ENCODE data around the gene KIF2A. TPM values are rescaled to one million over a fixed set of nuclear protein-coding genes. Genes with fewer than 3 reads are reported as not detected.

KIF2A gene
- total RNA-seq, 5 donors from 2014 or later (not counting 1 experiment from before 2014, with no cell fraction given) = 99.8 to 122 (median 107) TPM

DNA sequence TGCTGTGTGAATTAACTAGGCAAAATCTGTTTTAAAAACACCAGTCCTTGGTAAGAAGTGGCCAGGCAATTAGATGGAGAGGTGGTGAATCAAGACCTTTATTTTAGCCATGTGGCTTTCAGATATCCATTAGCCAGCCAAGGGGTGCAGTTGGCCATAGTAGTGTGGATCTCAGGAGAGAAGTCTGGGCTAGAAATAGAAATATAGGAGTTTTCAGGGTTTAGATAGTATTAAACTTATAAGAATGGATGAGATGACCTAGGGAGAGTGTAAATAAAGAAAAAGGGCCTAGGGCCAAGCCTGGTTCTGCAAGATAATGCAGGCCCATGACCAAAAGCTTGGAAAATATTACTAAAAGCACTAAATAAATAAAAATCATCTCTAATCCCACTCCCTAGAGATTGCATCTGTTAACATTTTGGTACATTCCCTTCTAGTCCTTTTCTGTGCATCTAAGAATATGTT is 40.3 kb upstream of the KIF2A start:
- Histone ChIP-seq H3K36me3 (ENCODE audit: control insufficient read depth in 2 of 2, extremely low read depth in 1 of 2, insufficient read depth in 1 of 2, low read length in 1 of 2) (no peaks in the 10 kb centered on the region), H3K9me3 (no peaks in the 10 kb centered on the region), H3K27ac (ENCODE audit: low read length) (no peak overlapping the region), H3K4me3 (ENCODE audit: control insufficient read depth in 1 of 2, extremely low read depth in 1 of 2, low read length in 1 of 2) (no peak overlapping the region), H3K27me3 (replicated peaks in 1 of 2; ENCODE audit: control insufficient read depth in 2 of 2, extremely low read depth in 1 of 2, insufficient read depth in 2 of 2, low read length in 1 of 2) (no peaks in the 10 kb centered on the region), H3K4me1 (ENCODE audit: control insufficient read depth in 1 of 2, extremely low read depth in 1 of 2, insufficient read depth in 2 of 2, low read length in 2 of 2) (peaks cover 8 to 14% of the 10 kb centered on the region in 2 experiments)
- Mint-ChIP-seq H3K4me3 (no peak overlapping the region), H3K36me3 (no peaks in the 10 kb centered on the region), H3K27ac (no peak overlapping the region), H3K27me3 (no peaks in the 10 kb centered on the region), H3K9me3 (no peaks in the 10 kb centered on the region), H3K4me1 (peaks cover 25 to 45% (median 25%) of the 10 kb centered on the region in 3 donors)
- no peak for DNase-seq
- ATAC-seq (replicated peaks in 1 of 4) = no peak
- POLR2A ChIA-PET = no interaction called here
- CTCF ChIA-PET = no interaction called here

DNA sequence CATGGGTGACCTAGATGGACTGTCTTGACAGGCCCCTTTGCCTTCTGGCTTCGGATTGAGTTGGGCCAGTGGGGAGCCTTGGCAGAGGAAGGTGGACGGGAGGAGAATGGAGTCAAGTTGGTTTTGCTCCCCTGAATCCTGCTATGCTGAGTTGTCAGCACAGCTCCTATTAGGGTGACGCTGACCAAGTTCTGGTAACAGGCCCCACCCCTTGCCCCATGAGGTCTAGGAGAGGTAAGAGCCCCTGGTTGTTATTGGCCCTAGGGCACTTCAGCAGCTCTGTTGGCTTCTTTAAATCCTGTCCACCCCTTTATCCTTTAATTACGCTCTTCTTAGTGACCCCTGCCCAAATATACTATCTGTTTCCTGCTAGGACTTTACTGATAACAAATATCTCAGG is 39.4 kb upstream of the KIF2A start:
- H3K9me3 Mint-ChIP-seq = no peaks in the 10 kb centered on the region
- POLR2A ChIA-PET = no interaction called here
- no peaks in the 10 kb centered on the region for H3K36me3 Mint-ChIP-seq
- H3K27ac ChIP-seq (ENCODE audit: low read length) = no peak overlapping the region
- DNase-seq = no peak
- H3K4me1 ChIP-seq (ENCODE audit: control insufficient read depth in 1 of 2, extremely low read depth in 1 of 2, insufficient read depth in 2 of 2, low read length in 2 of 2) = peaks cover 2 to 7% of the 10 kb centered on the region in 2 experiments
- H3K4me3 ChIP-seq (ENCODE audit: control insufficient read depth in 1 of 2, extremely low read depth in 1 of 2, low read length in 1 of 2) = no peak overlapping the region
- no peak for ATAC-seq (replicated peaks in 1 of 4)
- no peaks in the 10 kb centered on the region for H3K27me3 ChIP-seq (replicated peaks in 1 of 2; ENCODE audit: control insufficient read depth in 2 of 2, extremely low read depth in 1 of 2, insufficient read depth in 2 of 2, low read length in 1 of 2)
- no peak overlapping the region for H3K27ac Mint-ChIP-seq
- H3K4me1 Mint-ChIP-seq = peaks cover 16 to 36% (median 16%) of the 10 kb centered on the region in 3 donors
- H3K4me3 Mint-ChIP-seq = no peak overlapping the region
- no peaks in the 10 kb centered on the region for H3K27me3 Mint-ChIP-seq
- 91% methylated on average over 3 of the region's 4 CpGs for WGBS (ENCODE audit: insufficient coverage)
- CTCF ChIA-PET = no interaction called here
- H3K36me3 ChIP-seq (ENCODE audit: control insufficient read depth in 2 of 2, extremely low read depth in 1 of 2, insufficient read depth in 1 of 2, low read length in 1 of 2) = no peaks in the 10 kb centered on the region
- H3K9me3 ChIP-seq = no peaks in the 10 kb centered on the region

GRCh38 chr5:62268234-62268633 is 37.8 kb upstream of the KIF2A start:
- Histone ChIP-seq H3K27ac (ENCODE audit: low read length) (no peak overlapping the region), H3K4me1 (ENCODE audit: control insufficient read depth in 1 of 2, extremely low read depth in 1 of 2, insufficient read depth in 2 of 2, low read length in 2 of 2) (peaks cover 0 to 7% of the 10 kb centered on the region in 2 experiments), H3K36me3 (ENCODE audit: control insufficient read depth in 2 of 2, extremely low read depth in 1 of 2, insufficient read depth in 1 of 2, low read length in 1 of 2) (no peaks in the 10 kb centered on the region), H3K4me3 (ENCODE audit: control insufficient read depth in 1 of 2, extremely low read depth in 1 of 2, low read length in 1 of 2) (no peak overlapping the region), H3K27me3 (replicated peaks in 1 of 2; ENCODE audit: control insufficient read depth in 2 of 2, extremely low read depth in 1 of 2, insufficient read depth in 2 of 2, low read length in 1 of 2) (no peaks in the 10 kb centered on the region), H3K9me3 (no peaks in the 10 kb centered on the region)
- ATAC-seq (replicated peaks in 1 of 4) (no peak), DNase-seq (no peak)
- CTCF ChIA-PET = no interaction called here
- no peaks in the 10 kb centered on the region for H3K36me3 Mint-ChIP-seq
- peaks cover 11 to 40% (median 14%) of the 10 kb centered on the region in 3 donors for H3K4me1 Mint-ChIP-seq
- H3K27me3 Mint-ChIP-seq = no peaks in the 10 kb centered on the region
- POLR2A ChIA-PET = no interaction called here
- H3K9me3 Mint-ChIP-seq = no peaks in the 10 kb centered on the region
- peak overlapping the region in 1 of 2 donors; percentile 8 for H3K27ac Mint-ChIP-seq
- H3K4me3 Mint-ChIP-seq = no peak overlapping the region
- no CpG with 5 or more reads among the region's 1 CpG for WGBS (ENCODE audit: insufficient coverage)

- Mint-ChIP-seq H3K36me3 (no peaks in the 10 kb centered on the region), H3K27me3 (no peaks in the 10 kb centered on the region), H3K4me1 (peaks cover 11 to 40% (median 14%) of the 10 kb centered on the region in 3 donors), H3K9me3 (no peaks in the 10 kb centered on the region), H3K4me3 (no peak overlapping the region), H3K27ac (peak overlapping the region in 1 of 2 donors; percentile 2)
- ChIA-PET CTCF (no interaction called here), POLR2A (no interaction called here)
- no peaks in the 10 kb centered on the region for H3K27me3 ChIP-seq (replicated peaks in 1 of 2; ENCODE audit: control insufficient read depth in 2 of 2, extremely low read depth in 1 of 2, insufficient read depth in 2 of 2, low read length in 1 of 2)
- H3K27ac ChIP-seq (ENCODE audit: low read length) = no peak overlapping the region
- H3K4me3 ChIP-seq (ENCODE audit: control insufficient read depth in 1 of 2, extremely low read depth in 1 of 2, low read length in 1 of 2) = no peak overlapping the region
- ATAC-seq (replicated peaks in 1 of 4) (peak; percentile 59 to 66 (median 62)), DNase-seq (peak in 1 of 35 experiments; percentile 25)
- H3K36me3 ChIP-seq (ENCODE audit: control insufficient read depth in 2 of 2, extremely low read depth in 1 of 2, insufficient read depth in 1 of 2, low read length in 1 of 2) = no peaks in the 10 kb centered on the region
- no peaks in the 10 kb centered on the region for H3K9me3 ChIP-seq
- no CpG with 5 or more reads among the region's 2 CpGs for WGBS (ENCODE audit: insufficient coverage)
- peaks cover 0 to 7% of the 10 kb centered on the region in 2 experiments for H3K4me1 ChIP-seq (ENCODE audit: control insufficient read depth in 1 of 2, extremely low read depth in 1 of 2, insufficient read depth in 2 of 2, low read length in 2 of 2)
Measured at GRCh38 chr5:62268792-62269191, 37.2 kb upstream of the KIF2A start.

DNA sequence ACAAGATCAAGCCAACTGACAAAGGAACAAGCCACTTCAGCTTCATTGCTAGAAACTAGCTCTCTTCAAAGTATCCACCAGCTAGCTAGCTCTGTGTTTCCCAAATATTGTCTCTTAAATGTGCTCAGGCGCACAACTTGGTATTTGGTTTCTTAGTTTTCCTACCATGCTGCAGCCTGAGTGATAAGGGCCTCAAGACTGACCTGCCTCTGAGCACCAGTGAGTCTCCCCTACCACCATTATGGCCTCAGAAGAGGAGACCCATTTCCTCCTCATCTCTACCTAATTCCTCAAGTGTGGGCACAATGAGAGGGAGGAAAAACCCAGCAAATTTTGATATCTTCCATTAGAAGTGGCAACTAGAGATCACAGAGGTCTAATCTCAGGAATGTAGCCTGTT is 34.6 kb upstream of the KIF2A start:
- Histone ChIP-seq H3K4me1 (ENCODE audit: control insufficient read depth in 1 of 2, extremely low read depth in 1 of 2, insufficient read depth in 2 of 2, low read length in 2 of 2) (peaks cover 0 to 7% of the 10 kb centered on the region in 2 experiments), H3K36me3 (ENCODE audit: control insufficient read depth in 2 of 2, extremely low read depth in 1 of 2, insufficient read depth in 1 of 2, low read length in 1 of 2) (no peaks in the 10 kb centered on the region), H3K27me3 (replicated peaks in 1 of 2; ENCODE audit: control insufficient read depth in 2 of 2, extremely low read depth in 1 of 2, insufficient read depth in 2 of 2, low read length in 1 of 2) (no peaks in the 10 kb centered on the region), H3K4me3 (ENCODE audit: control insufficient read depth in 1 of 2, extremely low read depth in 1 of 2, low read length in 1 of 2) (no peak overlapping the region), H3K9me3 (no peaks in the 10 kb centered on the region), H3K27ac (ENCODE audit: low read length) (no peak overlapping the region)
- CTCF ChIA-PET = no interaction called here
- Mint-ChIP-seq H3K4me1 (peaks cover 11 to 33% (median 12%) of the 10 kb centered on the region in 3 donors), H3K36me3 (no peaks in the 10 kb centered on the region), H3K27me3 (no peaks in the 10 kb centered on the region), H3K4me3 (no peak overlapping the region), H3K9me3 (no peaks in the 10 kb centered on the region), H3K27ac (no peak overlapping the region)
- ATAC-seq (replicated peaks in 1 of 4) (no peak), DNase-seq (no peak)
- no CpG with 5 or more reads among the region's 1 CpG for WGBS (ENCODE audit: insufficient coverage)
- POLR2A ChIA-PET = no interaction called here

DNA sequence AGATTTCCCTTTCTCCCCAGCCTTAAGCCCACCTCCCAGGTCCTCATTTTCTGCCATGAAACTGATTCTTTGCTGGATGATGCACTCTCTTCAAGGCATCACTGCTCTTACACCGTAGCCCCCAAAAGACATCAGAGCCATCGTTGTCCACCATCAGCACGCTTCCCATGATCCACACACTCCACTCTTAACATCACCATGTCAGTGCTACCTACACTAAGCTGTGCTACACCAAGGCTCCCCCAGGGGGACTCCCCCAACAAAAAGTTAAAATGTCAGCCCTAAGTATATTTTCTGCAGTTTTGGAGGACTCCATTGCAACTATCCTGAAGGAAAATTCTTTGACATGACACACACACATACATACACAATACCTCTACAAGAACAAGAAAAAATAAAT is 34.1 kb upstream of the KIF2A start:
- Mint-ChIP-seq H3K9me3 (no peaks in the 10 kb centered on the region), H3K27ac (peak overlapping the region in 1 of 2 donors; percentile 11), H3K4me3 (no peak overlapping the region), H3K4me1 (peaks cover 12 to 34% (median 13%) of the 10 kb centered on the region in 3 donors), H3K27me3 (no peaks in the 10 kb centered on the region), H3K36me3 (no peaks in the 10 kb centered on the region)
- 84% methylated on average over 3 of the region's 3 CpGs for WGBS (ENCODE audit: insufficient coverage)
- no peak for ATAC-seq (replicated peaks in 1 of 4)
- no peak overlapping the region for H3K4me3 ChIP-seq (ENCODE audit: control insufficient read depth in 1 of 2, extremely low read depth in 1 of 2, low read length in 1 of 2)
- peaks cover 0 to 8% of the 10 kb centered on the region in 2 experiments for H3K4me1 ChIP-seq (ENCODE audit: control insufficient read depth in 1 of 2, extremely low read depth in 1 of 2, insufficient read depth in 2 of 2, low read length in 2 of 2)
- H3K27ac ChIP-seq (ENCODE audit: low read length) = no peak overlapping the region
- ChIA-PET POLR2A (no interaction called here), CTCF (no interaction called here)
- no peaks in the 10 kb centered on the region for H3K27me3 ChIP-seq (replicated peaks in 1 of 2; ENCODE audit: control insufficient read depth in 2 of 2, extremely low read depth in 1 of 2, insufficient read depth in 2 of 2, low read length in 1 of 2)
- no peaks in the 10 kb centered on the region for H3K9me3 ChIP-seq
- H3K36me3 ChIP-seq (ENCODE audit: control insufficient read depth in 2 of 2, extremely low read depth in 1 of 2, insufficient read depth in 1 of 2, low read length in 1 of 2) = no peaks in the 10 kb centered on the region
- no peak for DNase-seq

DNA sequence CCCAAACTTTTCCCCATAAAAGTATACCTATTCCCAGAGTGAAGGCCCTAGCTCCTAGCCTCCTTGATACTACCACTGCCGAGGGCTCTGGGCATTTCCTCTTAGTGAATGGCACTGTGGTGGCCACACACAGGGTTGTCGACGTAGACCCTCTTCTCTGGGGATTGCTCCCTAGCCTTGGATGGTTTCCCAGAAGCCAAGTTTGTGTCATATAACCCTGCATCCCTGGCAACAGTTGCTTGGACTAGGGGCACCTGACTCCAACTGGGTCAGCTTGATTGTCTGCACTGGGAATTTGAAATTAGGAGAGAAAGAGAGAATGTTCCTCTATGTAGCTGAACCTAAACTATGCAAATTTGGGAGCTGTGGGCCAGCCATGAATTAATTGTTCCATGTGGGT is 32.3 kb upstream of the KIF2A start:
- Mint-ChIP-seq H3K27ac (no peak overlapping the region), H3K4me3 (no peak overlapping the region), H3K9me3 (no peaks in the 10 kb centered on the region), H3K27me3 (peaks cover 0 to 3% of the 10 kb centered on the region in 2 donors), H3K4me1 (peaks cover 9 to 28% (median 10%) of the 10 kb centered on the region in 3 donors), H3K36me3 (no peaks in the 10 kb centered on the region)
- H3K27ac ChIP-seq (ENCODE audit: low read length) = no peak overlapping the region
- DNase-seq = no peak
- 100% methylated on average over 1 of the region's 3 CpGs for WGBS (ENCODE audit: insufficient coverage)
- no peak for ATAC-seq (replicated peaks in 1 of 4)
- peaks cover 0 to 10% of the 10 kb centered on the region in 2 experiments for H3K4me1 ChIP-seq (ENCODE audit: control insufficient read depth in 1 of 2, extremely low read depth in 1 of 2, insufficient read depth in 2 of 2, low read length in 2 of 2)
- no peaks in the 10 kb centered on the region for H3K36me3 ChIP-seq (ENCODE audit: control insufficient read depth in 2 of 2, extremely low read depth in 1 of 2, insufficient read depth in 1 of 2, low read length in 1 of 2)
- no peak overlapping the region for H3K4me3 ChIP-seq (ENCODE audit: control insufficient read depth in 1 of 2, extremely low read depth in 1 of 2, low read length in 1 of 2)
- ChIA-PET POLR2A (no interaction called here), CTCF (interaction anchor here (0.6 to 0.7 kb wide), 2 partner anchors 24 to 170 kb away, joined by 3 to 6 read pairs; no protein-coding TSS in a partner anchor)
- H3K9me3 ChIP-seq = no peaks in the 10 kb centered on the region
- no peaks in the 10 kb centered on the region for H3K27me3 ChIP-seq (replicated peaks in 1 of 2; ENCODE audit: control insufficient read depth in 2 of 2, extremely low read depth in 1 of 2, insufficient read depth in 2 of 2, low read length in 1 of 2)

Data from T-cell (primary cell).